DMS 273 treated with DMSO at 0.1 percent for 48 hours (cell line): Measurements from ENCODE around the gene ARID1A.

Source experiments
- DNase-seq: peaks from one replicate; lab custom pipeline; 2025; lab: John Stamatoyannopoulos, UW

Gene ARID1A

DNA sequence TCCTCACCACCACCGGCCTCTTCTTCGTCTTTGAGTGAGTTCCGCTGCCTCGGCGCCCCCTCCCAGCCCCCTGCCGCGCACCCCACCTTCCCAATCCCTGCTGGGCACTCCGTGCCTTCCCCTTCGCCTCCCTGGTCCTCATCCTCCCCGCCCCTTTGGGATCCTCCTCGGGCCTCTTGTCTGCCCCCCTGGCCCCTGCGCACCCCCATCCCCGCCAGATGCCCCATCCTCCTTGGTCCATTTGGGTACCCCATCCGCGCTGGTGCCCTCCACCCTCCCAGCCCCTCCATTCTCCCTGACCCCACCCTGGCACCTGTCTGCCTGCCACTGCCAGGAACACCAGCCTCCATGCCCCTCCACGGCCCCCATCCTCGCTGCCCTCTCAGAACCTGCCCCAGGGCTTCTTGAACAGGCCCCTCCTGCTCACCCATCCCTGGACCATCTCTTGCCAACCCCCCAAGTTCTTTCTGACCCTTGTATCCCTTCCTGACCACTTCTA lies 131.3 kb downstream of the ARID1A start:
- no peak for DNase-seq

DNA sequence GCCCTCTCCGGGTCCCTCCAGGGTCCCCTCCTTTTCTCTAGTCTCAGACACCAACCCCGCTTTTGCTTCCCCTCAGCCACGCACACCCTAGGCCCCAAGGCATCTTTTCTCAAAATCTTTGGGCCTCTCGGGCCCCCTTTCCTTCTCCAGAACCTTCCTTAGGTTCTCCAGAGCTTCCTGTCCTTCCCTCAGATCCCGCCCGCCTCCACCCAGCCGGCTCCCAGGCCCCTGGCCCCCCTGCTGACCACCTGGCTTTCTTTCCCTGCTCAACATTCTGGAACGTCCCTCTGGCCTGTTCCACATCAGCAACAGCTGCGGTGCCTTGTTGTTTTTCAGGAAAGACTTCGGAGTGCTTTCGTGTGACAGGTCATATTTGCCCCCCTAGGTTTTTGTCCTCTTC lies 131.8 kb downstream of the ARID1A start:
- DNase-seq = no peak

DNA sequence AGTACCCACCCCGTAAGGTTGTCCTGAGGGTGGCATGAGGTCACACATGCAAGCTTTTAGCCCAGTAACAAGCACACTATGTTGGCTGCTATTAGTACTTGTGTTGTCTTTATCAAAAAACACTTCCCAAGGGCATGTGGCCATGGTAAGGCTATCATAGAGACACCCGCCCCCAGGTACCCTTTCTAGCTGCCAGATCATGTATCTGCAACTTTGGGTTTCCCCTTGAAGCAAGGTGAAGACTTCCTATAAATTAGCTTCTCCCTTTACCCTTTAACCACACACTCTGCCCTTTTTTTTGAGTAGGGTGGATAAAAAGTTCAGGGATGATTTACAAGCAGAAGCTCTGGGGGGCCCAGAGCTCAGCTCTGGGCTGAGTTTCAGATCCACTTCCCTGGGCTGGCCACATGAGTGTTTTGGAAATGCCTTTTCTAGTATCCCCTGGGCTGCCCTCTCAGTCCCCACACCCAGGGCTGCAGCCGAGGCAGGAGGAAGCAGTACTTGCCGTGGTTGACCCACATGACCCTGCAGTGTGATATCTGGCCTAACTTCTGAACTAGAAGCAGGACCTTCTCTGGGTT lies 132.7 kb downstream of the ARID1A start:
- DNase-seq = no peak

DNA sequence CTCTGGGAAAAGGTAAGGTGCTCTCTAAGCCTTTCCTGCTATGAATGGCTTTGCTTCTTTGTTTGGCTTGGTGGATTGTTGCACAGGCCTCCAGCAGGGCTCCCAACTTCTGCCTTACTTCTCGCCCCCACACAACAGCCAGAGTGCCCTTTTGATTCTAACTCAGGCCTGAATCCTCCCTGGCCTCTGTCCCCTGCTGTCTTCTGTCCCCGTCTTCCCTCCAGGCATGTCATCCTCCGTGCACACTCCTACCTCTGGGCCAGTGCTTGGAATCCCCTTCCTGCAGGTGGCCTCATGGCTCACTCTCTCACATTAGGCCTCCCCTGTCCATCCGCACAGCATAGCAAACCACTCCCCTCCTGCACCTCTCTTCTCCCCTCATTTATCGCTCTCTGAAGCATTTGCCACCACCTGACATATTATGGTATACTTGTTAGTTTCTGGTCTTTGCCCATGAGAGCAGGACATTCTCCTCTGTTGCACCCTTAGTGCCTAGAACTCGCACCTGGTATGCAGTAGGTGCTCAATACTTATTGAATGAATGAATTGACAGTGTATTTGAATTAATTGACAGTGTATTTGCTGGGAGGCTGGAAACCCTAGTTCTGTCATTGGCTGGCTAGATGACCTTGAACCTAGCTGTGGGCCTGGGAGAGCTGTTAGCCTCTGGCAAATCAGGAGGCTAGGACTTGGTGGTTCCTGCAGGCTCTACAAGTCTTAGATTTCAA lies 133.5 kb downstream of the ARID1A start:
- DNase-seq = no peak

DNA sequence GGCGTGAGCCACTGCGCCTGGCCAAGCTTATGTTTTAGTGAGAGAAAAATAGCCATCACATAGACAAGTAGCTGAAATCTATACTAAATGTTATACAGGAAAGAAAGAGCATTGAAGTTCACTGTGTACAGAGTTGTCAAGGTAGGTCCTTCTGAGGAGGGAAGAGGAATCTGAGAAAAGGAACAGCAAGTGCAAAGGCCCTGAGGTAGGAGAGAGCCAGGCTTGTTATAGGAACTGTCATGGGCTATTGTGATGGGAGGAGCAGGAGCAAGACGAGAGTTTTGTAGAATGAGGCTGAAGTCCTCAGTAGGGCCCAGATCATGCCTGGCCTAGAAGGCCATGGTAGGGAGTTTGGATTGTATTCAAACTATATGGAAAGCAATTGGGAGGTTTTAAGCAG lies 135.2 kb downstream of the ARID1A start:
- no peak for DNase-seq
